GM12878 (cell line): ENCODE data around the gene EFHC1. TPM values are rescaled to one million over a fixed set of nuclear protein-coding genes. Genes with fewer than 3 reads are reported as not detected.
A peak's percentile ranks its signal among the peaks of the same experiment; 100 is the strongest.

Experiments
- ASH2L ChIP-seq: fragments of 300-600, 200-600 bp; sonication (generic); IDR thresholded peaks from 2 replicates; pipeline ENCODE4 v1.6.1; 2017; ENCODE audit warnings: low read depth, mild to moderate bottlenecking, borderline replicate concordance
- CBFB ChIP-seq: IDR thresholded peaks from 2 replicates; pipeline ENCODE4 v1.6.1; 2016; ENCODE audit warnings: antibody characterized with exemption, low read depth
- CBX5 ChIP-seq: sonication (generic); IDR thresholded peaks from 2 replicates; pipeline ENCODE4 v1.6.1; 2016; ENCODE audit warnings: low read depth, moderate library complexity, mild to moderate bottlenecking, inconsistent platforms
- CEBPB ChIP-seq, 2 experiments: fragments of 150-350 bp in 1 of 2; IDR thresholded peaks; 2 replicates each; pipeline ENCODE4 v1.6.1; 2012 to 2014; ENCODE audit warnings: low read depth in 2 of 2, low read length in 2 of 2, borderline replicate concordance in 1 of 2, inconsistent platforms in 1 of 2
- DPF2 ChIP-seq: fragments of 450-650 bp; IDR thresholded peaks from 2 replicates; pipeline ENCODE4 v1.6.1; 2017; ENCODE audit warnings: mild to moderate bottlenecking
- IRF4 ChIP-seq: IDR thresholded peaks from 2 replicates; pipeline ENCODE4 v1.6.1; 2011; ENCODE audit warnings: low read depth, low read length
- RAD51 ChIP-seq: fragments of 450-650 bp; IDR thresholded peaks from 2 replicates; pipeline ENCODE4 v1.6.1; 2016; ENCODE audit warnings: moderate library complexity, mild to moderate bottlenecking, inconsistent platforms
- SMC3 ChIP-seq: IDR thresholded peaks from 2 replicates; pipeline ENCODE4 v1.6.1; 2011; ENCODE audit warnings: low read length, improper control_type of control experiment, borderline replicate concordance
- SPI1 ChIP-seq: IDR thresholded peaks from 2 replicates; pipeline ENCODE4 v1.6.1; 2011; ENCODE audit warnings: low read depth, mild to moderate bottlenecking, low read length, moderate library complexity, borderline replicate concordance; ENCODE audit not compliant: insufficient read depth
- SRF ChIP-seq, 2 experiments: IDR thresholded peaks; 2 replicates each; pipeline ENCODE4 v1.6.1; 2011; ENCODE audit warnings: low read depth in 2 of 2, low read length in 2 of 2, mild to moderate bottlenecking in 1 of 2, moderate library complexity in 1 of 2
- SUPT20H ChIP-seq: IDR thresholded peaks from 2 replicates; pipeline ENCODE4 v1.6.1; 2011; ENCODE audit warnings: low read depth, mild to moderate bottlenecking, low read length, moderate library complexity, borderline replicate concordance; ENCODE audit not compliant: control insufficient read depth
- YBX1 ChIP-seq: fragments of 450-650 bp; IDR thresholded peaks from 2 replicates; pipeline ENCODE4 v1.6.1; 2016; ENCODE audit warnings: antibody characterized with exemption
- polyA plus RNA-seq, 11 experiments: library from polyadenylated mRNA; depleted of rRNA in 4 of 11; unstranded in 6 of 11; stranded (reverse) in 5 of 11; fragments of >200 nt; fragmentation: Nextera tagmentation in 4 of 11; fragmentation: Illumina TruSeq in 1 of 11; extraction: Ambion mirVana in 4 of 11; extraction: Trizol in 1 of 11; gene quantifications; 1 replicate in 1 of 11; 2 replicates in 10 of 11; pipeline versions ENCODE4 v1.2.1 to v1.2.3, GENCODE V29; 2011 to 2016; ENCODE audit warnings: inconsistent platforms in 2 of 11, missing spikeins in 2 of 11, low read depth in 1 of 11
- total RNA-seq, 4 experiments: library from RNA; depleted of rRNA in 3 of 4; stranded (reverse); fragments of >200 nt in 3 of 4; fragmentation: Illumina TruSeq in 1 of 4; extraction: Trizol in 1 of 4; gene quantifications; 2 replicates each; pipeline versions ENCODE4 v1.2.1 to v1.2.3, GENCODE V29; 2013 to 2021
- TF ChIP-seq, protein P1 (sequence below): fragments of 450-650 bp; formaldehyde crosslinking; IDR thresholded peaks from 2 replicates; pipeline ENCODE4 v1.4.0; 2022; ENCODE audit warnings: mild to moderate bottlenecking, moderate library complexity
- TF ChIP-seq, protein P2 (sequence below): IDR thresholded peaks from 2 replicates; pipeline ENCODE4 v1.6.1; 2012; ENCODE audit warnings: low read depth, low read length, improper control_type of control experiment
- TF ChIP-seq, protein P3 (sequence below): fragments of 450-650 bp; IDR thresholded peaks from 2 replicates; pipeline ENCODE4 v1.6.1; 2016; ENCODE audit warnings: mild to moderate bottlenecking
- TF ChIP-seq, protein P4 (sequence below): fragments of 150-350 bp; IDR thresholded peaks from 2 replicates; pipeline ENCODE4 v1.6.1; 2014; ENCODE audit warnings: mild to moderate bottlenecking, low read depth, low read length

The EFHC1 gene
- total and polyA plus RNA-seq, 10 of the 15 experiments (the other 5 are each of a cell fraction or from before 2014, with no cell fraction given): 5.5 to 14.5 (median 8.8) TPM

DNA sequence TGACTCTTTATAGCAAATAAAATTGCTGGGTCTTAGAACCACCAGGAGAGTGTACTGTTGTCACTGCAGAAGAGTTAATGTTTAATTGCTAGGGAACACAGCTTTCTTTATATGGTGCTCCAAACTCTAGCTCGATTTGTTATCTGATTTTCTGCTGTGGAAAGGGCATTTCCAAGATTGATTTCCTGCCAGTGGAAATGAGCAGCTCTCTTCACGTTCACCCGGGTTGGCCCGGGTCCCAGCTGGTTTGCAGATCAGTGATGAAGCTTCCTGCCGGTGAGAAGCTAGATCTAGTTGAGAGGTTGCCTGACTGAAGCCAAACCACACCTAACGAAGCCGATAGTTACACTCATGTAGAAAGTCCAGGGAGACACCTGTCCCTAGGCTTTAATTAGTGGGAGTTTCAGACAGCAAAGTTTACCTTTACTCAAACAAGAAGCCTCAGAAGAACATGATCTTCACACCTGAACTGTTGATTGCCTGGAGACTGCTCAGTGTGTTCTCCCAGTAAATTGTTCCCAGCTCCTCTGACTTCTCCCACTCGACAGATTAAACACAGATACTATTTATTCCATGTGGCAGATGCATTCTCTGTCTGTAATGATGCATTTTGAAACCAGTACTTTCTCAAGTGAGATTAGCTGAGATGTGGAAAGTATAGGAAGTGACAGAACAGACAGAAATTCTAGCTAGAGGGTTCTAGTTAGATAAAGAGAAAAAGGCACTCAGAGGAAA is 30.3 kb upstream of the EFHC1 start (continued):
- TF ChIP-seq, protein P1, sequence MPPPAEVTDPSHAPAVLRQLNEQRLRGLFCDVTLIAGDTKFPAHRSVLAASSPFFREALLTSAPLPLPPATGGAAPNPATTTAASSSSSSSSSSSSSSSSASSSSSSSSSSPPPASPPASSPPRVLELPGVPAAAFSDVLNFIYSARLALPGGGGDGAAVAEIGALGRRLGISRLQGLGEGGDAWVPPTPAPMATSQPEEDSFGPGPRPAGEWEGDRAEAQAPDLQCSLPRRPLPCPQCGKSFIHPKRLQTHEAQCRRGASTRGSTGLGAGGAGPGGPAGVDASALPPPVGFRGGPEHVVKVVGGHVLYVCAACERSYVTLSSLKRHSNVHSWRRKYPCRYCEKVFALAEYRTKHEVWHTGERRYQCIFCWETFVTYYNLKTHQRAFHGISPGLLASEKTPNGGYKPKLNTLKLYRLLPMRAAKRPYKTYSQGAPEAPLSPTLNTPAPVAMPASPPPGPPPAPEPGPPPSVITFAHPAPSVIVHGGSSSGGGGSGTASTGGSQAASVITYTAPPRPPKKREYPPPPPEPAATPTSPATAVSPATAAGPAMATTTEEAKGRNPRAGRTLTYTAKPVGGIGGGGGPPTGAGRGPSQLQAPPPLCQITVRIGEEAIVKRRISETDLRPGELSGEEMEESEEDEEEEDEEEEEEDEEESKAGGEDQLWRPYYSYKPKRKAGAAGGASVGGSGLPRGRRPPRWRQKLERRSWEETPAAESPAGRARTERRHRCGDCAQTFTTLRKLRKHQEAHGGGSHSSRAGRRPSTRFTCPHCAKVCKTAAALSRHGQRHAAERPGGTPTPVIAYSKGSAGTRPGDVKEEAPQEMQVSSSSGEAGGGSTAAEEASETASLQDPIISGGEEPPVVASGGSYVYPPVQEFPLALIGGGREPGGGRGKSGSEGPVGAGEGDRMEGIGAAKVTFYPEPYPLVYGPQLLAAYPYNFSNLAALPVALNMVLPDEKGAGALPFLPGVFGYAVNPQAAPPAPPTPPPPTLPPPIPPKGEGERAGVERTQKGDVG: no peak
- TF ChIP-seq DPF2 (peak; percentile 96), SRF (IDR thresholded peaks at IDR 0.05; ENCODE audit: low read depth in 2 of 2, low read length in 2 of 2) (no peak), CEBPB (IDR thresholded peaks at IDR 0.05; ENCODE audit: borderline replicate concordance in 1 of 2, low read depth in 2 of 2, low read length in 2 of 2) (peak in 1 of 2 experiments; percentile 84; a peak in 1 of 4 replicates), SPI1 (no peak), SUPT20H (no peak), ASH2L (0 out of 2 replicates have a peak, but pooled peaks have one; percentile 30), CBFB (peak; percentile 20), IRF4 (peak; percentile 72), CBX5 (peak; percentile 65; the same call in 1 of the 2 replicates), RAD51 (no peak), SMC3 (no peak), YBX1 (no peak)
- TF ChIP-seq, protein P2, sequence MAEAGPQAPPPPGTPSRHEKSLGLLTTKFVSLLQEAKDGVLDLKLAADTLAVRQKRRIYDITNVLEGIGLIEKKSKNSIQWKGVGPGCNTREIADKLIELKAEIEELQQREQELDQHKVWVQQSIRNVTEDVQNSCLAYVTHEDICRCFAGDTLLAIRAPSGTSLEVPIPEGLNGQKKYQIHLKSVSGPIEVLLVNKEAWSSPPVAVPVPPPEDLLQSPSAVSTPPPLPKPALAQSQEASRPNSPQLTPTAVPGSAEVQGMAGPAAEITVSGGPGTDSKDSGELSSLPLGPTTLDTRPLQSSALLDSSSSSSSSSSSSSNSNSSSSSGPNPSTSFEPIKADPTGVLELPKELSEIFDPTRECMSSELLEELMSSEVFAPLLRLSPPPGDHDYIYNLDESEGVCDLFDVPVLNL: no peak
- TF ChIP-seq, protein P3, sequence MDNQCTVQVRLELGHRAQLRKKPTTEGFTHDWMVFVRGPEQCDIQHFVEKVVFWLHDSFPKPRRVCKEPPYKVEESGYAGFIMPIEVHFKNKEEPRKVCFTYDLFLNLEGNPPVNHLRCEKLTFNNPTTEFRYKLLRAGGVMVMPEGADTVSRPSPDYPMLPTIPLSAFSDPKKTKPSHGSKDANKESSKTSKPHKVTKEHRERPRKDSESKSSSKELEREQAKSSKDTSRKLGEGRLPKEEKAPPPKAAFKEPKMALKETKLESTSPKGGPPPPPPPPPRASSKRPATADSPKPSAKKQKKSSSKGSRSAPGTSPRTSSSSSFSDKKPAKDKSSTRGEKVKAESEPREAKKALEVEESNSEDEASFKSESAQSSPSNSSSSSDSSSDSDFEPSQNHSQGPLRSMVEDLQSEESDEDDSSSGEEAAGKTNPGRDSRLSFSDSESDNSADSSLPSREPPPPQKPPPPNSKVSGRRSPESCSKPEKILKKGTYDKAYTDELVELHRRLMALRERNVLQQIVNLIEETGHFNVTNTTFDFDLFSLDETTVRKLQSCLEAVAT: no peak
- TF ChIP-seq, protein P4, sequence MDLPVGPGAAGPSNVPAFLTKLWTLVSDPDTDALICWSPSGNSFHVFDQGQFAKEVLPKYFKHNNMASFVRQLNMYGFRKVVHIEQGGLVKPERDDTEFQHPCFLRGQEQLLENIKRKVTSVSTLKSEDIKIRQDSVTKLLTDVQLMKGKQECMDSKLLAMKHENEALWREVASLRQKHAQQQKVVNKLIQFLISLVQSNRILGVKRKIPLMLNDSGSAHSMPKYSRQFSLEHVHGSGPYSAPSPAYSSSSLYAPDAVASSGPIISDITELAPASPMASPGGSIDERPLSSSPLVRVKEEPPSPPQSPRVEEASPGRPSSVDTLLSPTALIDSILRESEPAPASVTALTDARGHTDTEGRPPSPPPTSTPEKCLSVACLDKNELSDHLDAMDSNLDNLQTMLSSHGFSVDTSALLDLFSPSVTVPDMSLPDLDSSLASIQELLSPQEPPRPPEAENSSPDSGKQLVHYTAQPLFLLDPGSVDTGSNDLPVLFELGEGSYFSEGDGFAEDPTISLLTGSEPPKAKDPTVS: no peak
